ENCODE data around the gene C5AR1. TPM values are rescaled to one million over a fixed set of nuclear protein-coding genes. Genes with fewer than 3 reads are reported as not detected.

The C5AR1 gene
- total and polyA plus RNA-seq, 3 donors from 2014 or later = 3.5 to 6.1 (median 3.9) TPM

DNA sequence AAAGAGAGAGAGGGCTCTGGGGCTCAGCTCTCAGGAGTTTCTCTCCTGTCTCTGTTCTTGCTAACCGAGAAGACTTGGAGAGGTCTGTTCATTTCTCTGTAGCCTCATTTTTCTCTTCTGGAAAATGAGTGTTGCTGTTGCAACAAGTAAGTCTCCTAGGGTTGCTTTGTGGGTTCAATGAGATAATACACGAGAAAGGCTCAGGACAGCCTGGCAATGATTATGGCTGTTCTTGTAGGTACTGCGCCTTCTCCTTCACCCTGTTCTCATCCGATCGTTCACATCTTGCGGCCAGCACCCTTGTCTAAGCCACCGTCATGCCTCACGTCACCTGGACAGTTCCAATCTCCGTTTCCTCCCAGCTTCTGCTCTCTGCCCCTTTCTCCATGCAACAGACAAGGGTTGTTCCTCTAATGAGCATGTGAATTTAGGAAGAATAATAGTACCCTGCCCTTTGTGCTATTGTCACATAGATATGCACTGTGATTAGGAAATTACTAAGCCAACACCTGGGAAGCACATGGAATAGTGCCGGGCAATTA lies 4.2 kb downstream of the C5AR1 start:
- Histone ChIP-seq H3K36me3 (ENCODE audit: low read depth, missing control alignments) (no peaks in the 10 kb centered on the region), H3K27ac (no peak overlapping the region), H3K4me3 (no peak overlapping the region), H3K9me3 (no peaks in the 10 kb centered on the region), H3K4me1 (no peaks in the 10 kb centered on the region), H3K27me3 (no peaks in the 10 kb centered on the region)
- TF ChIP-seq POLR2A (IDR thresholded peaks at IDR 0.05) = no peak
- TF ChIP-seq, protein P1, sequence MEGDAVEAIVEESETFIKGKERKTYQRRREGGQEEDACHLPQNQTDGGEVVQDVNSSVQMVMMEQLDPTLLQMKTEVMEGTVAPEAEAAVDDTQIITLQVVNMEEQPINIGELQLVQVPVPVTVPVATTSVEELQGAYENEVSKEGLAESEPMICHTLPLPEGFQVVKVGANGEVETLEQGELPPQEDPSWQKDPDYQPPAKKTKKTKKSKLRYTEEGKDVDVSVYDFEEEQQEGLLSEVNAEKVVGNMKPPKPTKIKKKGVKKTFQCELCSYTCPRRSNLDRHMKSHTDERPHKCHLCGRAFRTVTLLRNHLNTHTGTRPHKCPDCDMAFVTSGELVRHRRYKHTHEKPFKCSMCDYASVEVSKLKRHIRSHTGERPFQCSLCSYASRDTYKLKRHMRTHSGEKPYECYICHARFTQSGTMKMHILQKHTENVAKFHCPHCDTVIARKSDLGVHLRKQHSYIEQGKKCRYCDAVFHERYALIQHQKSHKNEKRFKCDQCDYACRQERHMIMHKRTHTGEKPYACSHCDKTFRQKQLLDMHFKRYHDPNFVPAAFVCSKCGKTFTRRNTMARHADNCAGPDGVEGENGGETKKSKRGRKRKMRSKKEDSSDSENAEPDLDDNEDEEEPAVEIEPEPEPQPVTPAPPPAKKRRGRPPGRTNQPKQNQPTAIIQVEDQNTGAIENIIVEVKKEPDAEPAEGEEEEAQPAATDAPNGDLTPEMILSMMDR (IDR thresholded peaks at IDR 0.05) = no peak
- intact Hi-C loops (cut with DNase I; ENCODE audit: low total_unique reads) = no loop called here
- no peak for DNase-seq
- 80 to 84% methylated on average over 10 of the region's 10 CpGs for WGBS, 2 donors

DNA sequence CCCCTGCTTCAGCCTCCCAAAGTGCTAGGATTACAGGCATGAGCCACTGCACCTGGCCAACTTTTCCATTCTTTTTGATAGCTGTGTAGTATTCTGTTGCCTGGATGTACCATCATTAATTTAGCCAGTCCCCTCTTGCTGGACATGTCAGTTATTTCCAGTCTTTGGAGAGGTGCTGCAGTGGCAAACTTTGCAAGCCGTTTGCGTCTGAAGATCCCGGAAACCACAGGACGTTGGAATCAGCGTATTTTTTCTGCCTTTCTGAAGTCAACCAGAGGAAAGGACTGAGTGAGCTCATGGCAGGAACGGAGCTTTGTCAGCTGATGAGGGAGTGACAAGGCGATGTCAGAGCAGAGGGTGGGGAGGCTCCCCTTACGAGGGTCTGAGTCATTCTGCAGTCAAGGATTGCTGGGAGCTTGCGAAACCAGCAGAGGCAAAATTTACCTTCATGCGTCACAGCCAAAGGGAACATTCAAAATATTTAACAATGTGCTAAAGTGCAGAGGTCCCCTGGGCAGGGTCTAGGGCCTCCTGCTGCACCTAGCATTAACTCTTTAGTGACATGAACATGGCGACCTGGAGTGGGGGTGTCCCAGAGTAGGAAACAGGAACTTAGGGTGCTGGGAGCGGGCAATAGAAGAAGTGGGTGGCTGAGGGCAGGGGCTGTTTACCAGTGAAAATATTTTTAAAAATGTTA lies 5.6 kb downstream of the C5AR1 start:
- no peaks in the 10 kb centered on the region for H3K36me3 ChIP-seq (ENCODE audit: low read depth, missing control alignments)
- H3K9me3 ChIP-seq = no peaks in the 10 kb centered on the region
- no peaks in the 10 kb centered on the region for H3K27me3 ChIP-seq
- TF ChIP-seq POLR2A (IDR thresholded peaks at IDR 0.05) = no peak
- TF ChIP-seq, protein P1 (IDR thresholded peaks at IDR 0.05) = no peak
- peak; percentile 42 for DNase-seq
- H3K4me1 ChIP-seq = no peaks in the 10 kb centered on the region
- H3K4me3 ChIP-seq = no peak overlapping the region
- intact Hi-C loops (cut with DNase I; ENCODE audit: low total_unique reads) = no loop called here
- H3K27ac ChIP-seq = peak overlapping the region in 1 of 2 donors; percentile 42
- 54 to 66% methylated on average over 12 of the region's 12 CpGs for WGBS, 2 donors

DNA sequence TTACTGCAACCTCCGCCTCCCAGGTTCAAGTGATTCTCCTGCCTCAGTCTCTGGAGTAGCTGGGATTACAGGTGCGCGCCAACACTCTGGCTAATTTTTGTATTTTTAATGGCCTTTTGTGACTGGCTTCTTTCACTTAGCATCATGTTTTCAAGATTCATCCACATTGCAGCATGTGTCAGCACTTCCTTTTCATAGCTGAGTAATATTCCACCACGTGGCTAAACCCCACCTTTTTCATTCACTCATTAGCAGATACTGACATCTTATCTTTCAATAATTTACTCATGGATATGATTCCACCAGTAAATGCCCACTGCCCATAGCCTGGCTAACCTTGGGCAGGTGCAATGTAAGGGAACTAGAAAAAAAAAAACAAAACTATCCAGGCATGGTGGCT lies 6.9 kb downstream of the C5AR1 start:
- intact Hi-C loops (cut with DNase I; ENCODE audit: low total_unique reads) = no loop called here
- 83 to 89% methylated on average over 4 of the region's 4 CpGs for WGBS, 2 donors
- H3K27me3 ChIP-seq = no peaks in the 10 kb centered on the region
- DNase-seq = no peak
- H3K4me1 ChIP-seq = no peaks in the 10 kb centered on the region
- H3K27ac ChIP-seq = no peak overlapping the region
- TF ChIP-seq POLR2A (IDR thresholded peaks at IDR 0.05) = no peak
- TF ChIP-seq, protein P1 (IDR thresholded peaks at IDR 0.05) = no peak
- H3K9me3 ChIP-seq = no peaks in the 10 kb centered on the region
- no peak overlapping the region for H3K4me3 ChIP-seq
- no peaks in the 10 kb centered on the region for H3K36me3 ChIP-seq (ENCODE audit: low read depth, missing control alignments)

DNA sequence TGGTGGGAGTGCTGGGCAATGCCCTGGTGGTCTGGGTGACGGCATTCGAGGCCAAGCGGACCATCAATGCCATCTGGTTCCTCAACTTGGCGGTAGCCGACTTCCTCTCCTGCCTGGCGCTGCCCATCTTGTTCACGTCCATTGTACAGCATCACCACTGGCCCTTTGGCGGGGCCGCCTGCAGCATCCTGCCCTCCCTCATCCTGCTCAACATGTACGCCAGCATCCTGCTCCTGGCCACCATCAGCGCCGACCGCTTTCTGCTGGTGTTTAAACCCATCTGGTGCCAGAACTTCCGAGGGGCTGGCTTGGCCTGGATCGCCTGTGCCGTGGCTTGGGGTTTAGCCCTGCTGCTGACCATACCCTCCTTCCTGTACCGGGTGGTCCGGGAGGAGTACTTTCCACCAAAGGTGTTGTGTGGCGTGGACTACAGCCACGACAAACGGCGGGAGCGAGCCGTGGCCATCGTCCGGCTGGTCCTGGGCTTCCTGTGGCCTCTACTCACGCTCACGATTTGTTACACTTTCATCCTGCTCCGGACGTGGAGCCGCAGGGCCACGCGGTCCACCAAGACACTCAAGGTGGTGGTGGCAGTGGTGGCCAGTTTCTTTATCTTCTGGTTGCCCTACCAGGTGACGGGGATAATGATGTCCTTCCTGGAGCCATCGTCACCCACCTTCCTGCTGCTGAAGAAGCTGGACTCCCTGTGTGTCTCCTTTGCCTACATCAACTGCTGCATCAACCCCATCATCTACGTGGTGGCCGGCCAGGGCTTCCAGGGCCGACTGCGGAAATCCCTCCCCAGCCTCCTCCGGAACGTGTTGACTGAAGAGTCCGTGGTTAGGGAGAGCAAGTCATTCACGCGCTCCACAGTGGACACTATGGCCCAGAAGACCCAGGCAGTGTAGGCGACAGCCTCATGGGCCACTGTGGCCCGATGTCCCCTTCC lies 10.5 kb downstream of the C5AR1 start:
- intact Hi-C loops (cut with DNase I; ENCODE audit: low total_unique reads) = no loop called here
- no peak overlapping the region for H3K4me3 ChIP-seq
- DNase-seq = no peak
- 92 to 93% methylated on average over 46 of the region's 46 CpGs for WGBS, 2 donors
- no peaks in the 10 kb centered on the region for H3K36me3 ChIP-seq (ENCODE audit: low read depth, missing control alignments)
- H3K9me3 ChIP-seq = no peaks in the 10 kb centered on the region
- TF ChIP-seq POLR2A (IDR thresholded peaks at IDR 0.05) = no peak
- TF ChIP-seq, protein P1 (IDR thresholded peaks at IDR 0.05) = no peak
- no peaks in the 10 kb centered on the region for H3K4me1 ChIP-seq
- H3K27me3 ChIP-seq = no peaks in the 10 kb centered on the region
- H3K27ac ChIP-seq = no peak overlapping the region

All from testis (tissue), 3 donors.